Nephron progenitor cell (in vitro differentiated cells): ENCODE measurements around the gene SPTLC3.

Experiments used
- DNase-seq: peaks from one replicate; pipeline ENCODE4 v3.0.0; 2021
- H3K27ac Mint-ChIP-seq: 2 replicates; pipeline ENCODE4 v1.8.0; 2021; ENCODE audit warnings: mild to moderate bottlenecking, moderate library complexity, mixed read lengths
- H3K27me3 Mint-ChIP-seq: 2 replicates; pipeline ENCODE4 v1.8.0; 2021; ENCODE audit warnings: mild to moderate bottlenecking, low read depth, mixed read lengths; ENCODE audit not compliant: poor library complexity
- H3K36me3 Mint-ChIP-seq: 2 replicates; pipeline ENCODE4 v1.8.0; 2021; ENCODE audit warnings: low read depth, mixed read lengths
- H3K4me1 Mint-ChIP-seq: 2 replicates; pipeline ENCODE4 v1.8.0; 2021; ENCODE audit warnings: mixed read lengths
- H3K4me3 Mint-ChIP-seq: 2 replicates; pipeline ENCODE4 v1.8.0; 2021; ENCODE audit warnings: mild to moderate bottlenecking, moderate library complexity, mixed read lengths
- H3K9me3 Mint-ChIP-seq: 2 replicates; pipeline ENCODE4 v1.8.0; 2021; ENCODE audit warnings: mild to moderate bottlenecking, moderate library complexity, mixed read lengths
- CTCF ChIP-seq: fragments of 200-600 bp; sonication (generic); IDR thresholded peaks from 2 replicates; pipeline ENCODE4 v1.5.0; 2021; ENCODE audit warnings: antibody characterized with exemption

Gene SPTLC3

DNA sequence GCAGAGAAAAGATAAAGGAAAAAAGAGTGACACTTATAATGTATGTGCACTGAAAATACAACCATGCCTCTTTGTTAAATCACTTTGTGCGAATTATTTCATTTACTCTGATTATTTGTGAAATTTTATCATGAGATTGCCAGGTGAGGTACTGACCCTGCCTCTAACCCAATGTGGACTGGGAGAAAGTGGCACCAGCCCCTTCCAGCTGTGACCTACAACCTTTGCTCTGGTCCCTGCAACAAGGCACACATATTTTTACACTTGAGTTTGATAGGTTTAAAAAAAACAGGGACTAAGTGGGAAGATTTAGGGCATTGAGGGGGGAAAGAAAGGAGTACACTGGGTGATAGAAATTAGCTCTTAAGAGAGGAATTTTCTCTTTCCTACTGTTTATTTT lies 132.0 kb downstream of the SPTLC3 start:
- DNase-seq: no peak
- Mint-ChIP-seq H3K27ac (peak overlapping the region; percentile 92), H3K27me3 (no peaks in the 10 kb centered on the region), H3K4me3 (peak overlapping the region; percentile 15), H3K4me1 (peaks cover 43% of the 10 kb centered on the region), H3K9me3 (peaks cover 15% of the 10 kb centered on the region), H3K36me3 (peaks cover 14% of the 10 kb centered on the region)
- TF ChIP-seq CTCF: no peak

DNA sequence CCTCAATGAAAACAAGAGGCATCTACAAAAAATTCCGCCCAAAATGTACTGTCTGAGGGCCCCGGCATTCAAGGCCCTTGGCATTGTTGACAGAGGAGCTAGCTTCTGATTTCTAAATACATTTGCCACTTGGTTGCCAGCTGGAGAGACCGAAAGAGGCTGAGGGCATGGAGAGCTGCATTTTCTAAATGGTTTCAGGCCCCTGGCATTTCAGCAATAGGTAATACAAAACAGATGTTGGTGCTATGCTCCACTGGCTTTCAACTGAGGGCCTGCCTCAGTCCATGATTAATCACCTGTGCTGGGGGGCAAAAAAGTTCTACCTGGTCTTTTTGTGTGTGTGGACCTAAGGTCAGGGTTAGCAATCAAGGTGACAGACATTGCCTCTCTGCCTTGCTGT lies 132.8 kb downstream of the SPTLC3 start:
- H3K27ac Mint-ChIP-seq: peak overlapping the region; percentile 92
- H3K27me3 Mint-ChIP-seq: no peaks in the 10 kb centered on the region
- peaks cover 14% of the 10 kb centered on the region for H3K36me3 Mint-ChIP-seq

DNA sequence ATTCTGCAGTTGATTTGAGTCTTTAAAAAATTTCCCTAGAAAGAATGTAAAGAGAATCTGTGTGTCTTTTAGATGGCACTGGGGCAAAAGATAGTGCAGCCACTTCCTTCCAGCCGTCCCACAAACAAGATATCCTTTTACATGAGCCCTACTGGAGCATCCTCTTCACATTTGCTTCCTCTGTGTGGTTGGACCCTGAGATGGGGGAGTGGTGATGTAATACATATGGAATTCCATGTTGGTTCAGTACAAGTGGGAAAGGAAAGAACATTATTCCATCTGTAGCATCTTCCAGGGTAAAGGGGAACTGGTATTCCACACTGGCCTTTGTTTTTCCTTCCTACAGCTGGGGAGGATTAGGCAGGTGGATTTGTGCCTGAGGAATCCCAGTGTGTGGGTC lies 133.4 kb downstream of the SPTLC3 start:
- Mint-ChIP-seq H3K4me3 (no peak overlapping the region), H3K27ac (peak overlapping the region; percentile 92), H3K27me3 (no peaks in the 10 kb centered on the region), H3K36me3 (peaks cover 14% of the 10 kb centered on the region), H3K4me1 (peaks cover 50% of the 10 kb centered on the region), H3K9me3 (peaks cover 15% of the 10 kb centered on the region)
- DNase-seq: no peak
- TF ChIP-seq CTCF: no peak

More for the DNA sequence above, 132.8 kb downstream of the SPTLC3 start:
- TF ChIP-seq CTCF: no peak
- peaks cover 15% of the 10 kb centered on the region for H3K9me3 Mint-ChIP-seq
- peak overlapping the region; percentile 15 for H3K4me3 Mint-ChIP-seq
- peaks cover 44% of the 10 kb centered on the region for H3K4me1 Mint-ChIP-seq
- peak; percentile 30 for DNase-seq

- peak overlapping the region; percentile 9 for H3K4me3 Mint-ChIP-seq
- peaks cover 21% of the 10 kb centered on the region for H3K36me3 Mint-ChIP-seq
- peaks cover 3% of the 10 kb centered on the region for H3K27me3 Mint-ChIP-seq
- no peak for TF ChIP-seq CTCF
- H3K9me3 Mint-ChIP-seq: peaks cover 15% of the 10 kb centered on the region
- peak overlapping the region; percentile 97 for H3K27ac Mint-ChIP-seq
- peak; percentile 21 for DNase-seq
- H3K4me1 Mint-ChIP-seq: peaks cover 50% of the 10 kb centered on the region
Observed at GRCh38 chr20:13147071-13147963, 138.5 kb downstream of the SPTLC3 start.

- peak overlapping the region; percentile 97 for H3K27ac Mint-ChIP-seq
- peaks cover 43% of the 10 kb centered on the region for H3K4me1 Mint-ChIP-seq
- H3K4me3 Mint-ChIP-seq: peak overlapping the region; percentile 9
- peaks cover 21% of the 10 kb centered on the region for H3K36me3 Mint-ChIP-seq
- DNase-seq: no peak
- peaks cover 3% of the 10 kb centered on the region for H3K27me3 Mint-ChIP-seq
- H3K9me3 Mint-ChIP-seq: peaks cover 15% of the 10 kb centered on the region
- TF ChIP-seq CTCF: no peak
Observed at GRCh38 chr20:13147971-13148370, 139.2 kb downstream of the SPTLC3 start.

GRCh38 chr20:13148402-13148801 lies 139.6 kb downstream of the SPTLC3 start:
- no peak for TF ChIP-seq CTCF
- no peak overlapping the region for H3K4me3 Mint-ChIP-seq
- H3K27ac Mint-ChIP-seq: peak overlapping the region; percentile 97
- DNase-seq: no peak
- peaks cover 15% of the 10 kb centered on the region for H3K9me3 Mint-ChIP-seq
- H3K27me3 Mint-ChIP-seq: peaks cover 3% of the 10 kb centered on the region
- peaks cover 21% of the 10 kb centered on the region for H3K36me3 Mint-ChIP-seq
- peaks cover 42% of the 10 kb centered on the region for H3K4me1 Mint-ChIP-seq
